ENCODE results near the gene MC3R.

MC3R gene

GRCh38 chr20:56247954-56248782, at the start of gene MC3R:
Gene MC3R (plus strand): TSS chr20:56248732. CDS start chr20:56248844, 112 bp downstream.
- peak; percentile 30 for DNase-seq

DNA sequence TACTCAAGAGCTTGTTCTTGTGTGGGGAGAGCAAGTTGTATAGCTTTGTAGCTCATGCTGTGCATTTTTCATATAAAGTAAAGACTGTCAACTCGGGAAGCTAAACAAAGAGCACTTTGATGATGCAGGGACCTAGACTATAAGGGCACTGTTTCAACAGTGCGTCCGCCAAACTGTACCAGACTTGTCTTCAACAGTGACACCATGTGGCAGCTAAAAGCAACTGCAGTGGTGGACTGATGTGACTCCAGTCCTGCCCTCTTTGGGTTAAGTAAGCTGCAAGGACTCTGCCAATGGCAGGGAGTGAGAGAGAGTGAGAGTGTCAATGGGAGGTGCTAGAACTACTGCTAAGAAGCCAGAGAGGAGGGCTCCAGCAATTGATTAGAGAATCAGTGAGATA, 48.1 kb upstream of the MC3R start:
- DNase-seq: no peak

DNA sequence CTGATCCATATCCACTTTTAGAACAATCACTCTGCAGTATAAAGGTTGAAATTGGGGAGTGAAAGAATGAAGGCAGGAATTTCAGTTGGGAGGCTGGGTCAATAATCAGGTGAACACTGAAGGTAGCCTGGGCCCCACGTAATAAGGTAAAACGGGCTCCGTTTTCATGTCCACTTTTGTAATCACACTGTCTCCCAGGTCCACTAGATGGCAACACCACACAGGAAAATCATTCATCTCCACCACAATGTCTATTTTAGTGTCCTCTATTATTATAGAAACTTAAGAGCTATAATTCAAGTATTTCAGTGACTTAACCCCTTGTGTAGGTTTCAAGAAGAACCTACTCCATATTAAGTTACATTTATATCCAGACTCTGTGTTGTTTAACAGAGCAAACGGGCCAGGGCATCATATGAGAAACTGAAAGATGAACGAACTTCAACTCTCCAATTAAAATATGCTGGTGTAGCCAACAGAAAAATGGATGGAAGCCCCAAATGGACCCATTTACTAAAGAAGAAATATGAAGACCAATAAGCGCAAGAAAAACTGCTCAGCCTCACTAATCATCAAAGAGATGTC, 45.9 kb upstream of the MC3R start:
- DNase-seq: no peak

DNA sequence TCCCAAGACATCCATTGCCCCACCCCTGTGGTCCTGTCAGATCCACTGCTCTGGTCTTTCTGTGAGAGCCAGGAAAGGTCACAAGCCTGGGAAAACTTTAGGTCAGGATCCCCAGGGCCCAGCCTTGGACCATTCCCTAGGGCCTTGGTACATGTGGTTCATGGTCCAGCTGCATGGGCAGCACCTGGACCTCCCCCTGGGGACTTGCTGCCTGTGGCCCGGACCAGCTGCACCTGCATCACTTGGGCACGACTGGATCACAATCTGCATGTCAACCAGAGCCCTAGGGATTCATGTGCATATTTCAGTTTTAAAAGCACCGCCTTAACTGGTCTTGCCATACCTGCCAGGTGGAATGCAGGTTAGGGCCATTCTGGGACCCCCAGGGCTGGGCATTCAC, 44.3 kb upstream of the MC3R start:
- no peak for DNase-seq

GRCh38 chr20:56205346-56205745, 43.2 kb upstream of the MC3R start:
- no peak for DNase-seq

DNA sequence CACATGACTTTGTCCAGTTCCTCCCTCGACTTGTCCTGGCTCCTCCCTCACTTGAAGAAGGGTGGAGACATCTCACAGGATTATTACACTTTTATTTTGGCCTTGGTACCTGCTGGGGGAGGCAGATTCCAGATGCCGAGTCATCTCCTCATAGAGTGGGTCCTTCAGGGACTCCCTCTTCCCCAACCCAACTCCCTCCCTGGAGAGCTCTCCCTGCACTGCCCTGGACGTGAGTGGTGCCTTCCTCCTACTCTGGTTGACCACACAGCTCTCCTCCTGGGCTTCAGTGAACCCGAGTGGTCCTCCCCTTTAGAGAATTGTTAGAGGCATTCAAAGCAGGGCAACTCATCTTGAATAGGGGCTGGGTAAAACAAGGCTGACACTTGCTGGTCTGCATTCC, 40.9 kb upstream of the MC3R start:
- DNase-seq: no peak

DNA sequence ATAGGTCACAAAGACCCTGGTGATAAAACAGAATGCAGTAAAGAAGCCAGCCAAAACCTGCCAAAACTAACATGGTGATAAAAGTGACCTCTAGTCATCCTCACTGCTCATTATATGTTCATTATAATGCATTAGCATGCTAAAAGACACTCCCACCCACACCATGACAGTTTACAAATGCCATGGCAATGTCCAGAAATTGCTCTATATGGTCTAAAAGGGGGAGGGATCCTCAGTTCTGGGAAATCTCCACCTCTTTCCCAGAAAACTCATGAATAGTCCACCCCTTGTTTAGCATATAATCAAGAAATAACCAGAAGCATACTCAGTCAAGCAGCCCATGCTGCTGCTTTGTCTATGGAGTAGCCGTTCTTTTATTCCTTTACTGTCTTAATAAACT, 40.4 kb upstream of the MC3R start:
- DNase-seq: no peak

GRCh38 chr20:56211051-56211450, 37.5 kb upstream of the MC3R start:
- DNase-seq: no peak

DNA sequence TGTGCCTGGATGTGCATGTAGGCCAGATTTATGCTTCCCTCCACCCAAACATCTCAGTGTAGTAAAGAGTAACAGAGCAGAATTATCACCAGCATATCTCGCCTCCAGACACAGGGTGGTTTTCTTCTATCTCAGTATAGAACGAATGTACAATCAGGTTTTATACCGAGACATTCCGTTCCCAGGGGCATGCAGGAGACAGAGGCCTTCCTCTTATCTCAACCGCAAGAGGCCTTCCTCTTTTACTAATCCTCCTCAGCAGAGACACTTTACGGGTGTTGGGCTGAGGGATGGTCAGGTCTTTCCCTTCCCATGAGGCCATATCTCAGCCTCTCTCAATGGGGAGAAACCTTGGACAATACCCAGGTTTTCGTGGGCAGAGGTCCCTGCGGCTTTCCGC, 36.4 kb upstream of the MC3R start:
- no peak for DNase-seq

GRCh38 chr20:56213321-56213720, 35.2 kb upstream of the MC3R start:
- no peak for DNase-seq

DNA sequence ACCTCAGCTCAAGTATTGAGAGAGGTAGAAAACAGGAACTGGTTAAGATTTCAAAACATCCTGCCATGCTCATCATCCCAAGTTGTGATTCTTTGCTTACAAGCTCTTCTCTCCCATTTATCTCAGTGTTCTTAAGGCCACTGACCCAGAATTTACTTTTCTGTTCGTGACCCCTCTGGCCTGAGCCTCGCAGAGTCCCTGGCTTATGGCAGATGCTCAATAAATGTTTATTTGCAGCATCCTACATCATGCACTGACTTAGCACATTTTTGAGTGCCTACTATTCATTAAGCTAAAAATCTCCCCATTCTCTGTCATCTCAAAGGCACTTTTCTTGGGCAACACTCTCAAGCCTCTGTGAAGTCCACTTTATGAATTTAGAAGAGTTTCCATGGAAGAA, 33.4 kb upstream of the MC3R start:
- DNase-seq: no peak

GRCh38 chr20:56217829-56218228, 30.7 kb upstream of the MC3R start:
- DNase-seq: no peak

- DNase-seq: peak; percentile 0
Measured at GRCh38 chr20:56221186-56221585, 27.3 kb upstream of the MC3R start.

DNA sequence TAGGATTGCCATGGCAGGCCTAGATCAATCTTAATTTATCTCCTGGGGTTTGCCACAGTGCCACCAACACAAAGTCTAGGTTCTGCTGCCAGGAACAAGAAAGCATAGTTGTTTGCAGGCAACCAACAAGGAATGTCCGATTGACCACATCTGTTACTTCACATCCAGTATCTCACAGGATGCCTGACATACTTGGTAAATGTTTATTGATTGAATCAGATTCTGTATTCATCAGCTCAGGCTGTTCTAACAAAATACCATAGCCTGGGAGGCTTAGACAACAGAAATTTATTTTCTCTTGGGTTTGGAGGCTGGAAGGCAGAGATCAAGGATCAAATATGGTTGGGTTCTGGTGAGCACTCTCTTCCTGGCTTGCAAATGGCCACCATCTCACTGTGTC, 26.3 kb upstream of the MC3R start:
- no peak for DNase-seq

DNA sequence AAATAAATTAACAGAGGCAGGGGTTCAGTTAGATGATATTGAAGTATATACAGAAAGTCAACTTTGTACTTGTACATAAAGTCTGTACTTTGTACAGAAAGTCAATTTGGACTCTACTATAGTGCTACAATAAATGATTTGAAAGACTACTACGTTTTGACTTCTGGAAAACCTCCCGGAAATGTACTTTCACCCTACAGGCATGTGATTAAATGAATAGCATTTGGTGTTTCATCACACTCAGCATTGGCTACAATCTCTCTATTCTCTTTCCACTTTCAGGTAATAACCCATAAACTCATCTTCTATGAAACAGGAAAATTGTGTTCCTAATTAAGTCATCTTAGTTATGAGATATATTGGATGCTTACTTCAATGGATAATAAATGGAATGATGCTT, 25.6 kb upstream of the MC3R start:
- DNase-seq: no peak

- no peak for DNase-seq
Measured at GRCh38 chr20:56223352-56223751, 25.2 kb upstream of the MC3R start.

DNA sequence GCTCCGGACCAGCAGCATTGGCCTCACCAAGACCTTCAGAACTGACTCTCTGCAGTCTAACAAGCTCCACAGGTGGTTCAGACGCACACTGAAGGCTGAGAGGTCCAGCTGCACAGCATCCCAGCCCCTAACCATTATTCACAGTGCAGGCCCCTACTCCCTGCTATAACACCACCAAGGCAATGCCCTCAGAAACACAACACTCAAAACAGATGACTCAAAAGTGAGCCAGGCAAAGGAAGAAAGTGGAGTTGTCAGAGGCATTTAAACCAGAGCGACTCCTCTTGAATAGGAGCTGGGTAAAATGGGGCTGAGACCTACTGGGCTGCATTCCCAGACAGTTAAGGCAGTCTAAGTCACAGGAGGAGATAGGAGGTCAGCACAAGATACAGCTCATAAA, 20.5 kb upstream of the MC3R start:
- DNase-seq: no peak

DNA sequence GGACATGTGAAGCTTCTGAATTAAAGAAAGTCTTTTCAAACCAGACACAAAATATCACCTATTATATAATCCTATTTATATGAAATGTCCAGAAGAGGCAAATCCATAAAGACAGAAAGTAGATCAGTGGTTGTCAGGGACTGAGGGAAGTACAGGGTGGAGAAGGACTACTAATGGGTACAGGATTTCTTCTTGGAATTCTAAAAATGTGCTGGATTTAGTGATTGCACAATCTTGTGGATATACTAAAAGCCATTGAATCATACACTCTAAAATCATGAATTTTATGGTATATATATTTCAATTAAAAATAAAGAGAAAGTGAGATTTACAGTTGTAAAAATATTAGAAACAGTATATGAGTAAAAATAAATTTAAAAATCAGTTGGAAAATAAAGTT, 18.7 kb upstream of the MC3R start:
- DNase-seq: no peak

DNA sequence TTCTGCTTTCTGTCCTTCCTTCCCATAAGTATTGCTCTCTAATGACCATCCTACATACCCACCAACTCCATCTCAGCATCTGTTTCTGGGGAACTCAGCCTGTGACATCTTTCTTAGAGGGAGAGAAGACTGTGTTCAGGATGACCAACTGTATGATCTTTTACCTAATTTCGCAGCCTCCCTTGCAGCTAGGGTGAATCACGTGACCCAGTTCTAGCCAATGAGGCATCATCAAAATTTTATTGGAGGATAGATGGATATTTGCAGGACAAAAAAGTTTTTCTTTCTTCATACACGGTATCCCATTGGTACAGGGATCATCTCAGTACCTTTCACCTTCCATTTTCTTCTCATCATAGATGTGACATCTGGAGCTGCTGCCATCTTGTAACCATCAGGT, 14.4 kb upstream of the MC3R start:
- DNase-seq: no peak

DNA sequence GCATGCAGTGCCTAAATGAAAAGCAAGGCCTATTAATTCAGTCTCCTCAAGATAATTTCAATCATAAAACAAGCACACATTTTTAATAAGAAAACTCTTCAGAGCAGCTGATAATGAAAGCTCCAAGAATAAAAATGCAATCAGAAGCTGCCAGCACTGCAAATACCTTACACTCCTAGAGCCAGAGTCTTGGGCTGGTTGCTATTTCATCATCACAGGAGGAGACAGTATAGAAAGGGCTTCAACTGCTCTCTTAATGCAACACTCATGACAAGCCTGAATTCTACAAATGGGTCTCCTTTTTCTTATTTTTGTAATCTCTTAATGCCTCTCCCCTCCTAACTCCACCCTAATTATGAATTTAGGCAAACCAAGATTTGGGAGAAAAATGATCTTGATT, 11.2 kb upstream of the MC3R start:
- no peak for DNase-seq

- DNase-seq: no peak
Measured at GRCh38 chr20:56244259-56244658, 4.3 kb upstream of the MC3R start.

- no peak for DNase-seq
Measured at GRCh38 chr20:56245761-56246160, 2.8 kb upstream of the MC3R start.

GRCh38 chr20:56249244-56249955, 868 bp downstream of the MC3R start:
- peak; percentile 11 for DNase-seq

GRCh38 chr20:56249956-56250355, 1.4 kb downstream of the MC3R start:
- DNase-seq: no peak

Measured in suppressor macrophage treated with lipopolysaccharide for 4 hours (primary cell).